GM21381 (cell line): ENCODE data around the gene NBL1.
A peak's percentile ranks its signal among the peaks of the same experiment; 100 is the strongest.

ENCODE experiments used
- ATAC-seq: cut with Tn5 transposase; IDR thresholded peaks from one replicate; pipeline ENCODE4 v1.9.1; 2021; ENCODE audit warnings: mild to moderate bottlenecking, moderate library complexity; ENCODE audit not compliant: unreplicated experiment

NBL1 gene

GRCh38 chr1:19695772-19696171 is 51.7 kb downstream of the NBL1 start:
- ATAC-seq = no peak

- no peak for ATAC-seq
Observed at GRCh38 chr1:19696820-19697219, 52.7 kb downstream of the NBL1 start.

GRCh38 chr1:19698181-19698580 is 54.1 kb downstream of the NBL1 start:
- ATAC-seq = peak; percentile 55

GRCh38 chr1:19700079-19700777 is 56.1 kb downstream of the NBL1 start:
- ATAC-seq = no peak

GRCh38 chr1:19703280-19703679 is 59.2 kb downstream of the NBL1 start:
- no peak for ATAC-seq

- ATAC-seq = no peak
Observed at GRCh38 chr1:19704247-19705113, 60.4 kb downstream of the NBL1 start.

GRCh38 chr1:19705464-19705863 is 61.4 kb downstream of the NBL1 start:
- no peak for ATAC-seq

GRCh38 chr1:19706136-19706535 is 62.0 kb downstream of the NBL1 start:
- no peak for ATAC-seq
